22Rv1 (cell line): ENCODE results near the gene SH3RF1.

Source experiments
- ZFX ChIP-seq: fragments of 450-650 bp; IDR thresholded peaks from 2 replicates; pipeline ENCODE4 v1.6.1; 2017; ENCODE audit warnings: antibody characterized with exemption, borderline replicate concordance
- TF ChIP-seq, protein P1 (sequence below): fragments of 450-650 bp; IDR thresholded peaks from 2 replicates; pipeline ENCODE4 v1.5.1; 2017; ENCODE audit warnings: mild to moderate bottlenecking

DNA sequence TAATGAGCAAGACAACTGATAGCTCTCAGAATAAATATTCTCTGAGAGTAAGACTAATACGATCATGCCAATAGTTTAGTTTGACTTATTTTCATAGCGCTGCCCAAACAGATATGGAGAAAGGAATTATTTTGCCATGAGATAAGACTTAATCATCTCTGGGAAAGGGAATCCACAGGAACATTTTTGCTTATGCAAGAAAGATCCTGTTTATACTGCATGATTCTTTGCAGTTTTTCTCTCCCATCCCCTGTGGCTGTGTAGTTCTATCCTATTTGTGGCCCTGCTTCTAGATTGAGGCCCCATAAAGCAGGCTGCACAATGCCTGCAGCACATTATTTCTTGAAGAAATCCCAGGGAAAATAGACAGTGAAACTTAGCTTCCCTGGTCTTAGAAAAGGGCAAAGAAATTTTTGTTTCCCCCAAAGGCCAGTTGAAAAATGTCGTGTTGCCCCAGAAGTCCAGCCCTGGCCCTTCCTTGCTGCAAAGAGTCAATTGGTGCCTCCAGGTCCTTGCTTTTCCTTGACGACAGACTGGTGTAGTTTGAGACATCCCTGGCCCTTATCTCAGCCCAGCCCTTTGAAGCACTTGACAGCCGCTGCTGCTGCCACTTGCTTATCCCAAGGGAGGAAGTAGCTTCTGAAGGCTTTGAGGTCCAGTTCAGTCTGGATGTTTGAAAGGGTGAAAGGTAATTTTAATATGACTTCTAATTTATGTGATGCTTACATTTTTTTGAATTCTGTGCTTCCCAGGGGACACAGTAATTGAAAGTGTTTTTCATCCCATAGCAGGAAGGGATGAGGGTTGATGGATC is 45.0 kb upstream of the SH3RF1 start:
- TF ChIP-seq, protein P1, sequence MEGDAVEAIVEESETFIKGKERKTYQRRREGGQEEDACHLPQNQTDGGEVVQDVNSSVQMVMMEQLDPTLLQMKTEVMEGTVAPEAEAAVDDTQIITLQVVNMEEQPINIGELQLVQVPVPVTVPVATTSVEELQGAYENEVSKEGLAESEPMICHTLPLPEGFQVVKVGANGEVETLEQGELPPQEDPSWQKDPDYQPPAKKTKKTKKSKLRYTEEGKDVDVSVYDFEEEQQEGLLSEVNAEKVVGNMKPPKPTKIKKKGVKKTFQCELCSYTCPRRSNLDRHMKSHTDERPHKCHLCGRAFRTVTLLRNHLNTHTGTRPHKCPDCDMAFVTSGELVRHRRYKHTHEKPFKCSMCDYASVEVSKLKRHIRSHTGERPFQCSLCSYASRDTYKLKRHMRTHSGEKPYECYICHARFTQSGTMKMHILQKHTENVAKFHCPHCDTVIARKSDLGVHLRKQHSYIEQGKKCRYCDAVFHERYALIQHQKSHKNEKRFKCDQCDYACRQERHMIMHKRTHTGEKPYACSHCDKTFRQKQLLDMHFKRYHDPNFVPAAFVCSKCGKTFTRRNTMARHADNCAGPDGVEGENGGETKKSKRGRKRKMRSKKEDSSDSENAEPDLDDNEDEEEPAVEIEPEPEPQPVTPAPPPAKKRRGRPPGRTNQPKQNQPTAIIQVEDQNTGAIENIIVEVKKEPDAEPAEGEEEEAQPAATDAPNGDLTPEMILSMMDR, result no peak
- no peak for TF ChIP-seq ZFX
